Osteocyte (in vitro differentiated cells): ENCODE results near the gene IGFN1. TPM values are rescaled to one million over a fixed set of nuclear protein-coding genes. Genes with fewer than 3 reads are reported as not detected.
A peak's percentile ranks its signal among the peaks of the same experiment; 100 is the strongest.

Source experiments
- DNase-seq: peaks from one replicate; pipeline ENCODE4 v3.0.0; 2021; ENCODE audit warnings: mixed read lengths; ENCODE audit not compliant: unreplicated experiment; ENCODE audit errors: extremely low spot score
- H3K27ac Mint-ChIP-seq: one replicate; pipeline ENCODE4 v1.8.0; 2021; ENCODE audit warnings: mild to moderate bottlenecking, mixed read lengths; ENCODE audit not compliant: unreplicated experiment
- H3K27me3 Mint-ChIP-seq: one replicate; pipeline ENCODE4 v1.8.0; 2021; ENCODE audit warnings: mixed read lengths; ENCODE audit not compliant: unreplicated experiment
- H3K36me3 Mint-ChIP-seq: one replicate; pipeline ENCODE4 v1.8.0; 2021; ENCODE audit warnings: mixed read lengths; ENCODE audit not compliant: unreplicated experiment
- H3K4me1 Mint-ChIP-seq: one replicate; pipeline ENCODE4 v1.8.0; 2021; ENCODE audit warnings: mixed read lengths; ENCODE audit not compliant: unreplicated experiment
- H3K4me3 Mint-ChIP-seq: one replicate; pipeline ENCODE4 v1.8.0; 2021; ENCODE audit warnings: mild to moderate bottlenecking, moderate library complexity, mixed read lengths; ENCODE audit not compliant: unreplicated experiment
- H3K9me3 Mint-ChIP-seq: one replicate; pipeline ENCODE4 v1.8.0; 2021; ENCODE audit warnings: mixed read lengths; ENCODE audit not compliant: unreplicated experiment
- CTCF ChIP-seq: fragments of 200-600 bp; sonication (generic); IDR thresholded peaks from 2 replicates; pipeline ENCODE4 v1.5.0; 2021; ENCODE audit warnings: antibody characterized with exemption, mild to moderate bottlenecking, moderate library complexity
- total RNA-seq: library from RNA; stranded (reverse); gene quantifications from 2 replicates; pipeline ENCODE4 v1.2.1, GENCODE V29; 2021

Gene IGFN1
- total RNA-seq, 1 donor from 2014 or later, result 3.8 TPM

GRCh38 chr1:201260236-201260590 is 69.6 kb downstream of the IGFN1 start:
- no peaks in the 10 kb centered on the region for H3K9me3 Mint-ChIP-seq
- H3K4me1 Mint-ChIP-seq, result peaks cover 6% of the 10 kb centered on the region
- H3K36me3 Mint-ChIP-seq, result no peaks in the 10 kb centered on the region
- TF ChIP-seq CTCF, result no peak
- no peak overlapping the region for H3K27ac Mint-ChIP-seq
- DNase-seq, result peak; percentile 75
- no peak overlapping the region for H3K4me3 Mint-ChIP-seq
- H3K27me3 Mint-ChIP-seq, result no peaks in the 10 kb centered on the region

- TF ChIP-seq CTCF, result no peak
- no peaks in the 10 kb centered on the region for H3K27me3 Mint-ChIP-seq
- H3K36me3 Mint-ChIP-seq, result no peaks in the 10 kb centered on the region
- peaks cover 11% of the 10 kb centered on the region for H3K4me1 Mint-ChIP-seq
- no peak overlapping the region for H3K27ac Mint-ChIP-seq
- no peaks in the 10 kb centered on the region for H3K9me3 Mint-ChIP-seq
- no peak overlapping the region for H3K4me3 Mint-ChIP-seq
- DNase-seq, result peak; percentile 68
These were observed 70.2 kb downstream of the IGFN1 start for GRCh38 chr1:201260648-201261311.

- no peak for TF ChIP-seq CTCF
- DNase-seq, result peak; percentile 62
- H3K27ac Mint-ChIP-seq, result no peak overlapping the region
These were observed 71.3 kb downstream of the IGFN1 start for GRCh38 chr1:201261771-201262547.

GRCh38 chr1:201262963-201263608 is 72.5 kb downstream of the IGFN1 start:
- peak; percentile 59 for DNase-seq
- Mint-ChIP-seq H3K4me3 (no peak overlapping the region), H3K27me3 (no peaks in the 10 kb centered on the region), H3K36me3 (no peaks in the 10 kb centered on the region), H3K27ac (no peak overlapping the region), H3K9me3 (no peaks in the 10 kb centered on the region), H3K4me1 (peaks cover 33% of the 10 kb centered on the region)
- TF ChIP-seq CTCF, result no peak

More at GRCh38 chr1:201261771-201262547, 71.3 kb downstream of the IGFN1 start:
- Mint-ChIP-seq H3K27me3 (no peaks in the 10 kb centered on the region), H3K4me1 (peaks cover 21% of the 10 kb centered on the region), H3K36me3 (no peaks in the 10 kb centered on the region), H3K9me3 (no peaks in the 10 kb centered on the region), H3K4me3 (no peak overlapping the region)

GRCh38 chr1:201264072-201264471 is 73.4 kb downstream of the IGFN1 start:
- Mint-ChIP-seq H3K27me3 (no peaks in the 10 kb centered on the region), H3K36me3 (no peaks in the 10 kb centered on the region), H3K9me3 (no peaks in the 10 kb centered on the region), H3K4me1 (peaks cover 42% of the 10 kb centered on the region), H3K27ac (no peak overlapping the region), H3K4me3 (no peak overlapping the region)
- TF ChIP-seq CTCF, result no peak
- DNase-seq, result peak; percentile 54
